Measurements from ENCODE around the gene ECEL1. TPM values are rescaled to one million over a fixed set of nuclear protein-coding genes. Genes with fewer than 3 reads are reported as not detected.

ECEL1 gene
- total RNA-seq, 1 experiment from 2014 or later, result 23.3 TPM

DNA sequence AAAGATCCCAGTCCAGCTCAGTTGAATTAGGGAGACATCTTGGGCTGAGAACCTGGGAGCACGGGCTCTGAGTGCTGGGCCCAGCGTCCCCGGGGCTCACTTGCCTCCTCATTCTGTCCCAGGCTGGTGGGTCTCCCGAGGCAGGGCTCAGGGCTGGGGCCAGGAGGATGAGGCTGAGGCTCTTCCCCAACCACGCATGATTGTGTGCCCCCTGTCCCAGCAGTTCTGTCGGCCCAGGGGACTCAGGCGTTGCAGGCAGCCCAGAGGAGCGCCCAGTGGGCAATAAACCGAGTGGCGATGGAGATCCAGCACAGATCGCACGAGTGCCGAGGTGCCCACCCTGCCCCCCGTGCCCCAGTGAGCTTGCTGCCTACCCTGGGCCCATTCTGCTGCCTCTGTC is 33.5 kb upstream of the ECEL1 start:
- DNase-seq (ENCODE audit: low spot score), result no peak
- Mint-ChIP-seq H3K4me1 (peaks cover 4% of the 10 kb centered on the region; the same call in 1 of the 2 replicates), H3K36me3 (no peaks in the 10 kb centered on the region), H3K27ac (no peak overlapping the region), H3K27me3 (ENCODE audit: low read depth) (peaks cover 38% of the 10 kb centered on the region), H3K4me3 (no peak overlapping the region), H3K9me3 (no peaks in the 10 kb centered on the region)
- no peak for TF ChIP-seq ZNF671 (CRISPR knock-in tag; IDR thresholded peaks at IDR 0.05)
- TF ChIP-seq NR3C1 (CRISPR knock-in tag; conservative IDR thresholded peaks at IDR 0.05; ENCODE audit: low read depth), result no peak
- TF ChIP-seq SMAD4 (CRISPR knock-in tag; IDR thresholded peaks at IDR 0.05), result no peak
- TF ChIP-seq, protein P1, sequence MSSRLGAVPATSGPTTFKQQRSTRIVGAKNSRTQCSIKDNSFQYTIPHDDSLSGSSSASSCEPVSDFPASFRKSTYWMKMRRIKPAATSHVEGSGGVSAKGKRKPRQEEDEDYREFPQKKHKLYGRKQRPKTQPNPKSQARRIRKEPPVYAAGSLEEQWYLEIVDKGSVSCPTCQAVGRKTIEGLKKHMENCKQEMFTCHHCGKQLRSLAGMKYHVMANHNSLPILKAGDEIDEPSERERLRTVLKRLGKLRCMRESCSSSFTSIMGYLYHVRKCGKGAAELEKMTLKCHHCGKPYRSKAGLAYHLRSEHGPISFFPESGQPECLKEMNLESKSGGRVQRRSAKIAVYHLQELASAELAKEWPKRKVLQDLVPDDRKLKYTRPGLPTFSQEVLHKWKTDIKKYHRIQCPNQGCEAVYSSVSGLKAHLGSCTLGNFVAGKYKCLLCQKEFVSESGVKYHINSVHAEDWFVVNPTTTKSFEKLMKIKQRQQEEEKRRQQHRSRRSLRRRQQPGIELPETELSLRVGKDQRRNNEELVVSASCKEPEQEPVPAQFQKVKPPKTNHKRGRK (CRISPR knock-in tag; IDR thresholded peaks at IDR 0.05; ENCODE audit: borderline replicate concordance), result no peak
- TF ChIP-seq NFE2L1 (CRISPR knock-in tag; IDR thresholded peaks at IDR 0.05), result no peak
- TF ChIP-seq GRHL2 (CRISPR knock-in tag; IDR thresholded peaks at IDR 0.05; ENCODE audit: insufficient replicate concordance, severe bottlenecking), result no peak
- TF ChIP-seq, protein P2, sequence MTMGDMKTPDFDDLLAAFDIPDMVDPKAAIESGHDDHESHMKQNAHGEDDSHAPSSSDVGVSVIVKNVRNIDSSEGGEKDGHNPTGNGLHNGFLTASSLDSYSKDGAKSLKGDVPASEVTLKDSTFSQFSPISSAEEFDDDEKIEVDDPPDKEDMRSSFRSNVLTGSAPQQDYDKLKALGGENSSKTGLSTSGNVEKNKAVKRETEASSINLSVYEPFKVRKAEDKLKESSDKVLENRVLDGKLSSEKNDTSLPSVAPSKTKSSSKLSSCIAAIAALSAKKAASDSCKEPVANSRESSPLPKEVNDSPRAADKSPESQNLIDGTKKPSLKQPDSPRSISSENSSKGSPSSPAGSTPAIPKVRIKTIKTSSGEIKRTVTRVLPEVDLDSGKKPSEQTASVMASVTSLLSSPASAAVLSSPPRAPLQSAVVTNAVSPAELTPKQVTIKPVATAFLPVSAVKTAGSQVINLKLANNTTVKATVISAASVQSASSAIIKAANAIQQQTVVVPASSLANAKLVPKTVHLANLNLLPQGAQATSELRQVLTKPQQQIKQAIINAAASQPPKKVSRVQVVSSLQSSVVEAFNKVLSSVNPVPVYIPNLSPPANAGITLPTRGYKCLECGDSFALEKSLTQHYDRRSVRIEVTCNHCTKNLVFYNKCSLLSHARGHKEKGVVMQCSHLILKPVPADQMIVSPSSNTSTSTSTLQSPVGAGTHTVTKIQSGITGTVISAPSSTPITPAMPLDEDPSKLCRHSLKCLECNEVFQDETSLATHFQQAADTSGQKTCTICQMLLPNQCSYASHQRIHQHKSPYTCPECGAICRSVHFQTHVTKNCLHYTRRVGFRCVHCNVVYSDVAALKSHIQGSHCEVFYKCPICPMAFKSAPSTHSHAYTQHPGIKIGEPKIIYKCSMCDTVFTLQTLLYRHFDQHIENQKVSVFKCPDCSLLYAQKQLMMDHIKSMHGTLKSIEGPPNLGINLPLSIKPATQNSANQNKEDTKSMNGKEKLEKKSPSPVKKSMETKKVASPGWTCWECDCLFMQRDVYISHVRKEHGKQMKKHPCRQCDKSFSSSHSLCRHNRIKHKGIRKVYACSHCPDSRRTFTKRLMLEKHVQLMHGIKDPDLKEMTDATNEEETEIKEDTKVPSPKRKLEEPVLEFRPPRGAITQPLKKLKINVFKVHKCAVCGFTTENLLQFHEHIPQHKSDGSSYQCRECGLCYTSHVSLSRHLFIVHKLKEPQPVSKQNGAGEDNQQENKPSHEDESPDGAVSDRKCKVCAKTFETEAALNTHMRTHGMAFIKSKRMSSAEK (CRISPR knock-in tag; IDR thresholded peaks at IDR 0.05; ENCODE audit: borderline replicate concordance), result no peak
- TF ChIP-seq, protein P3, sequence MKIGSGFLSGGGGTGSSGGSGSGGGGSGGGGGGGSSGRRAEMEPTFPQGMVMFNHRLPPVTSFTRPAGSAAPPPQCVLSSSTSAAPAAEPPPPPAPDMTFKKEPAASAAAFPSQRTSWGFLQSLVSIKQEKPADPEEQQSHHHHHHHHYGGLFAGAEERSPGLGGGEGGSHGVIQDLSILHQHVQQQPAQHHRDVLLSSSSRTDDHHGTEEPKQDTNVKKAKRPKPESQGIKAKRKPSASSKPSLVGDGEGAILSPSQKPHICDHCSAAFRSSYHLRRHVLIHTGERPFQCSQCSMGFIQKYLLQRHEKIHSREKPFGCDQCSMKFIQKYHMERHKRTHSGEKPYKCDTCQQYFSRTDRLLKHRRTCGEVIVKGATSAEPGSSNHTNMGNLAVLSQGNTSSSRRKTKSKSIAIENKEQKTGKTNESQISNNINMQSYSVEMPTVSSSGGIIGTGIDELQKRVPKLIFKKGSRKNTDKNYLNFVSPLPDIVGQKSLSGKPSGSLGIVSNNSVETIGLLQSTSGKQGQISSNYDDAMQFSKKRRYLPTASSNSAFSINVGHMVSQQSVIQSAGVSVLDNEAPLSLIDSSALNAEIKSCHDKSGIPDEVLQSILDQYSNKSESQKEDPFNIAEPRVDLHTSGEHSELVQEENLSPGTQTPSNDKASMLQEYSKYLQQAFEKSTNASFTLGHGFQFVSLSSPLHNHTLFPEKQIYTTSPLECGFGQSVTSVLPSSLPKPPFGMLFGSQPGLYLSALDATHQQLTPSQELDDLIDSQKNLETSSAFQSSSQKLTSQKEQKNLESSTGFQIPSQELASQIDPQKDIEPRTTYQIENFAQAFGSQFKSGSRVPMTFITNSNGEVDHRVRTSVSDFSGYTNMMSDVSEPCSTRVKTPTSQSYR (CRISPR knock-in tag; IDR thresholded peaks at IDR 0.05), result no peak
- no peak for TF ChIP-seq ELF4 (CRISPR knock-in tag; IDR thresholded peaks at IDR 0.05; ENCODE audit: low read depth)
- no peak for TF ChIP-seq OVOL2 (CRISPR knock-in tag; IDR thresholded peaks at IDR 0.05; ENCODE audit: borderline replicate concordance)
- no peak for TF ChIP-seq MXD4 (CRISPR knock-in tag; IDR thresholded peaks at IDR 0.05; ENCODE audit: borderline replicate concordance)
- no peak for TF ChIP-seq EMX1 (CRISPR knock-in tag; IDR thresholded peaks at IDR 0.05)
- TF ChIP-seq, protein P4, sequence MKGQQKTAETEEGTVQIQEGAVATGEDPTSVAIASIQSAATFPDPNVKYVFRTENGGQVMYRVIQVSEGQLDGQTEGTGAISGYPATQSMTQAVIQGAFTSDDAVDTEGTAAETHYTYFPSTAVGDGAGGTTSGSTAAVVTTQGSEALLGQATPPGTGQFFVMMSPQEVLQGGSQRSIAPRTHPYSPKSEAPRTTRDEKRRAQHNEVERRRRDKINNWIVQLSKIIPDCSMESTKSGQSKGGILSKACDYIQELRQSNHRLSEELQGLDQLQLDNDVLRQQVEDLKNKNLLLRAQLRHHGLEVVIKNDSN (CRISPR knock-in tag; IDR thresholded peaks at IDR 0.05), result no peak
- no peak for TF ChIP-seq TCF7 (CRISPR knock-in tag; IDR thresholded peaks at IDR 0.05; ENCODE audit: low read depth)
- TF ChIP-seq, protein P5, sequence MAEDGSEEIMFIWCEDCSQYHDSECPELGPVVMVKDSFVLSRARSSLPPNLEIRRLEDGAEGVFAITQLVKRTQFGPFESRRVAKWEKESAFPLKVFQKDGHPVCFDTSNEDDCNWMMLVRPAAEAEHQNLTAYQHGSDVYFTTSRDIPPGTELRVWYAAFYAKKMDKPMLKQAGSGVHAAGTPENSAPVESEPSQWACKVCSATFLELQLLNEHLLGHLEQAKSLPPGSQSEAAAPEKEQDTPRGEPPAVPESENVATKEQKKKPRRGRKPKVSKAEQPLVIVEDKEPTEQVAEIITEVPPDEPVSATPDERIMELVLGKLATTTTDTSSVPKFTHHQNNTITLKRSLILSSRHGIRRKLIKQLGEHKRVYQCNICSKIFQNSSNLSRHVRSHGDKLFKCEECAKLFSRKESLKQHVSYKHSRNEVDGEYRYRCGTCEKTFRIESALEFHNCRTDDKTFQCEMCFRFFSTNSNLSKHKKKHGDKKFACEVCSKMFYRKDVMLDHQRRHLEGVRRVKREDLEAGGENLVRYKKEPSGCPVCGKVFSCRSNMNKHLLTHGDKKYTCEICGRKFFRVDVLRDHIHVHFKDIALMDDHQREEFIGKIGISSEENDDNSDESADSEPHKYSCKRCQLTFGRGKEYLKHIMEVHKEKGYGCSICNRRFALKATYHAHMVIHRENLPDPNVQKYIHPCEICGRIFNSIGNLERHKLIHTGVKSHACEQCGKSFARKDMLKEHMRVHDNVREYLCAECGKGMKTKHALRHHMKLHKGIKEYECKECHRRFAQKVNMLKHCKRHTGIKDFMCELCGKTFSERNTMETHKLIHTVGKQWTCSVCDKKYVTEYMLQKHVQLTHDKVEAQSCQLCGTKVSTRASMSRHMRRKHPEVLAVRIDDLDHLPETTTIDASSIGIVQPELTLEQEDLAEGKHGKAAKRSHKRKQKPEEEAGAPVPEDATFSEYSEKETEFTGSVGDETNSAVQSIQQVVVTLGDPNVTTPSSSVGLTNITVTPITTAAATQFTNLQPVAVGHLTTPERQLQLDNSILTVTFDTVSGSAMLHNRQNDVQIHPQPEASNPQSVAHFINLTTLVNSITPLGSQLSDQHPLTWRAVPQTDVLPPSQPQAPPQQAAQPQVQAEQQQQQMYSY (CRISPR knock-in tag; IDR thresholded peaks at IDR 0.05), result no peak
- TF ChIP-seq, protein P6, sequence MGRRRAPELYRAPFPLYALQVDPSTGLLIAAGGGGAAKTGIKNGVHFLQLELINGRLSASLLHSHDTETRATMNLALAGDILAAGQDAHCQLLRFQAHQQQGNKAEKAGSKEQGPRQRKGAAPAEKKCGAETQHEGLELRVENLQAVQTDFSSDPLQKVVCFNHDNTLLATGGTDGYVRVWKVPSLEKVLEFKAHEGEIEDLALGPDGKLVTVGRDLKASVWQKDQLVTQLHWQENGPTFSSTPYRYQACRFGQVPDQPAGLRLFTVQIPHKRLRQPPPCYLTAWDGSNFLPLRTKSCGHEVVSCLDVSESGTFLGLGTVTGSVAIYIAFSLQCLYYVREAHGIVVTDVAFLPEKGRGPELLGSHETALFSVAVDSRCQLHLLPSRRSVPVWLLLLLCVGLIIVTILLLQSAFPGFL (CRISPR knock-in tag; IDR thresholded peaks at IDR 0.05; ENCODE audit: borderline replicate concordance), result no peak
- TF ChIP-seq SP1 (CRISPR knock-in tag; conservative IDR thresholded peaks at IDR 0.05), result no peak
- no peak for TF ChIP-seq ZNF219 (CRISPR knock-in tag; IDR thresholded peaks at IDR 0.05; ENCODE audit: borderline replicate concordance)
- TF ChIP-seq TEAD1 (CRISPR knock-in tag; IDR thresholded peaks at IDR 0.05), result no peak
- TF ChIP-seq, protein P7, sequence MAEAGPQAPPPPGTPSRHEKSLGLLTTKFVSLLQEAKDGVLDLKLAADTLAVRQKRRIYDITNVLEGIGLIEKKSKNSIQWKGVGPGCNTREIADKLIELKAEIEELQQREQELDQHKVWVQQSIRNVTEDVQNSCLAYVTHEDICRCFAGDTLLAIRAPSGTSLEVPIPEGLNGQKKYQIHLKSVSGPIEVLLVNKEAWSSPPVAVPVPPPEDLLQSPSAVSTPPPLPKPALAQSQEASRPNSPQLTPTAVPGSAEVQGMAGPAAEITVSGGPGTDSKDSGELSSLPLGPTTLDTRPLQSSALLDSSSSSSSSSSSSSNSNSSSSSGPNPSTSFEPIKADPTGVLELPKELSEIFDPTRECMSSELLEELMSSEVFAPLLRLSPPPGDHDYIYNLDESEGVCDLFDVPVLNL (CRISPR knock-in tag; IDR thresholded peaks at IDR 0.05; ENCODE audit: borderline replicate concordance, low read depth), result no peak
- ChIA-PET POLR2A (interaction anchor here (0.6 kb wide), 1 partner anchor 75 kb away, joined by 3 read pairs; no protein-coding TSS in a partner anchor), CTCF (interaction anchor here (0.5 to 6.5 kb wide), 26 partner anchors 10 to 755 kb away, joined by 3 to 104 read pairs (median 12); partner anchors contain the start of genes CHRNG and ECEL1)
- ATAC-seq, result no peak
